PC-3 (cell line): ENCODE measurements around the gene CEBPG. TPM values are rescaled to one million over a fixed set of nuclear protein-coding genes. Genes with fewer than 3 reads are reported as not detected.

Source experiments
- ATAC-seq: fragments of 200-7000 bp; cut with Tn5 transposase; 2 replicates; pipeline ENCODE4 v1.9.1; 2020; ENCODE audit warnings: mild to moderate bottlenecking, moderate library complexity
- BruUV-seq: library from RNA; stranded (reverse); fragments of 400-500 nt; replicated peaks from 2 replicates; lab custom pipeline; 2021; lab: Mats Ljungman, UMichigan
- CTCF ChIA-PET: fragments of 300-600 bp; sonication (Branson Sonifier 250); formaldehyde crosslinking; loops from one replicate; lab custom pipeline; 2022; ENCODE audit warnings: antibody characterized with exemption; lab: Charles Lee
- POLR2A ChIA-PET: fragments of 300-600 bp; sonication (Branson Sonifier 250); formaldehyde crosslinking; loops from one replicate; lab custom pipeline; 2022; ENCODE audit warnings: antibody characterized with exemption; ENCODE audit not compliant: unreplicated experiment; lab: Charles Lee
- DNase-seq: peaks from one replicate; pipeline ENCODE4 v3.0.0-alpha.2; 2015
- H2AFZ ChIP-seq: fragments of 300-600 bp; sonication (generic); 2 replicates; pipeline ENCODE4 v1.6.0; 2016; ENCODE audit warnings: antibody characterized with exemption, low read length
- H3F3A ChIP-seq: fragments of 300-600 bp; sonication (generic); one replicate; pipeline ENCODE4 v1.6.0; 2017; ENCODE audit warnings: antibody characterized with exemption, low read length, control low read depth, mild to moderate bottlenecking; ENCODE audit not compliant: unreplicated experiment
- H3K27ac ChIP-seq: fragments of 300-600 bp; sonication (generic); 2 replicates; pipeline ENCODE4 v1.5.1; 2016; ENCODE audit warnings: mild to moderate bottlenecking, low read length
- H3K27me3 ChIP-seq: fragments of 300-600 bp; sonication (generic); 2 replicates; pipeline ENCODE4 v1.6.1; 2016; ENCODE audit warnings: low read length, mixed read lengths
- H3K36me3 ChIP-seq: fragments of 300-600 bp; sonication (generic); 2 replicates; pipeline ENCODE4 v1.6.1; 2016; ENCODE audit warnings: low read depth, mixed run types, low read length, mixed read lengths
- H3K4me1 ChIP-seq: fragments of 300-600 bp; sonication (generic); 2 replicates; pipeline ENCODE4 v1.5.1; 2016; ENCODE audit warnings: low read length; ENCODE audit not compliant: insufficient read depth
- H3K4me2 ChIP-seq: fragments of 300-600 bp; sonication (generic); 2 replicates; pipeline ENCODE4 v1.6.0; 2016; ENCODE audit warnings: low read length
- H3K4me3 ChIP-seq: fragments of 300-600 bp; sonication (generic); 2 replicates; pipeline ENCODE4 v1.5.1; 2016; ENCODE audit warnings: mild to moderate bottlenecking, low read length, mixed read lengths
- H3K79me2 ChIP-seq: fragments of 300-600 bp; sonication (generic); 2 replicates; pipeline ENCODE4 v1.6.1; 2017; ENCODE audit warnings: low read length, mixed read lengths
- H3K9ac ChIP-seq: fragments of 300-600 bp; sonication (generic); 2 replicates; pipeline ENCODE4 v1.6.0; 2016; ENCODE audit warnings: mild to moderate bottlenecking, low read length
- H3K9me2 ChIP-seq: fragments of 300-600 bp; sonication (generic); replicated peaks from 2 replicates; pipeline ENCODE4 v1.6.1; 2016; ENCODE audit warnings: mixed run types, low read length, mixed read lengths
- H3K9me3 ChIP-seq: fragments of 300-600 bp; sonication (generic); 2 replicates; pipeline ENCODE4 v1.6.1; 2016; ENCODE audit warnings: low read length, mixed read lengths
- H4K20me1 ChIP-seq: fragments of 300-600 bp; sonication (generic); 2 replicates; pipeline ENCODE4 v1.6.1; 2016; ENCODE audit warnings: low read length, mixed read lengths
- EZH2 ChIP-seq: fragments of 300-600 bp; sonication (generic); IDR thresholded peaks from one replicate; pipeline ENCODE4 v1.6.1; 2017; ENCODE audit warnings: antibody characterized with exemption, mild to moderate bottlenecking, low read length; ENCODE audit not compliant: unreplicated experiment
- EZH2phosphoT487 ChIP-seq: fragments of 300-600 bp; sonication (generic); IDR thresholded peaks from 2 replicates; pipeline ENCODE4 v1.6.1; 2018; ENCODE audit warnings: mild to moderate bottlenecking, antibody characterized with exemption, low read length, borderline replicate concordance
- intact Hi-C: fragments of 100-400 bp; cut with micrococcal nuclease; formaldehyde crosslinking; loops from 2 replicates; pipeline ENCODE4 v1.9.0; 2023
- total RNA-seq: library from RNA; depleted of rRNA; stranded (reverse); fragments of >200 nt; gene quantifications from 2 replicates; pipeline ENCODE4 v1.2.3, GENCODE V29; 2014
- TF ChIP-seq, protein P1 (sequence below): fragments of 300-600 bp; sonication (generic); conservative IDR thresholded peaks from 2 replicates; pipeline ENCODE4 v1.5.1; 2017; ENCODE audit warnings: antibody characterized with exemption, low read depth, mild to moderate bottlenecking, low read length

CEBPG gene
- total RNA-seq, 1 experiment from 2014 or later, result 24.6 TPM

DNA sequence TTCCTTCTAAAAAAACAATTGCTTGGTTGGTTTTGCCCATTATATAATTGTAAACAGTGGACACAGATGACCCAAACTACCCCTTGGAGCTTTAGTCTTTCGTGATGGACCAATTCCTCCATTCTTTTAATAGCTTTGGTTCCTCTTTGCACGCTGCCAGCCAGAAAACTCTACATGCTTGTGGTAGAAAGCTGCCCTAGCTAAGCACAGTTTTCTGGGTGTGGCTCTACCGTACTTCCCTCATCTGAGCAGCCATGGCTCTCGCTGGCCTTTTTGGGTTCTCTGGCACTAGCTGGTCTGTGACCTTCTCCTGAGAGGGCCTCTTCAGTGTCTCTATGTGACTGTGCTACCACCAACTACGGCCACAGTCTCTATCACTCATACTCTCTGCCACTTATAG is 41.3 kb upstream of the CEBPG start:
- ChIA-PET CTCF (no interaction called here), POLR2A (interaction anchor here (0.5 kb wide), 1 partner anchor 73 kb away, joined by 4 read pairs; no protein-coding TSS in a partner anchor)
- Histone ChIP-seq H2AFZ (no peak overlapping the region), H3K9ac (no peak overlapping the region), H3F3A (no peaks in the 10 kb centered on the region), H3K27me3 (no peaks in the 10 kb centered on the region), H3K36me3 (no peaks in the 10 kb centered on the region), H3K9me3 (no peaks in the 10 kb centered on the region), H3K4me1 (no peaks in the 10 kb centered on the region), H4K20me1 (no peaks in the 10 kb centered on the region), H3K4me2 (no peak overlapping the region), H3K79me2 (no peaks in the 10 kb centered on the region), H3K27ac (no peak overlapping the region), H3K9me2 (no peaks in the 10 kb centered on the region), H3K4me3 (no peak overlapping the region)
- no peak for TF ChIP-seq EZH2
- TF ChIP-seq EZH2phosphoT487, result no peak
- TF ChIP-seq, protein P1, sequence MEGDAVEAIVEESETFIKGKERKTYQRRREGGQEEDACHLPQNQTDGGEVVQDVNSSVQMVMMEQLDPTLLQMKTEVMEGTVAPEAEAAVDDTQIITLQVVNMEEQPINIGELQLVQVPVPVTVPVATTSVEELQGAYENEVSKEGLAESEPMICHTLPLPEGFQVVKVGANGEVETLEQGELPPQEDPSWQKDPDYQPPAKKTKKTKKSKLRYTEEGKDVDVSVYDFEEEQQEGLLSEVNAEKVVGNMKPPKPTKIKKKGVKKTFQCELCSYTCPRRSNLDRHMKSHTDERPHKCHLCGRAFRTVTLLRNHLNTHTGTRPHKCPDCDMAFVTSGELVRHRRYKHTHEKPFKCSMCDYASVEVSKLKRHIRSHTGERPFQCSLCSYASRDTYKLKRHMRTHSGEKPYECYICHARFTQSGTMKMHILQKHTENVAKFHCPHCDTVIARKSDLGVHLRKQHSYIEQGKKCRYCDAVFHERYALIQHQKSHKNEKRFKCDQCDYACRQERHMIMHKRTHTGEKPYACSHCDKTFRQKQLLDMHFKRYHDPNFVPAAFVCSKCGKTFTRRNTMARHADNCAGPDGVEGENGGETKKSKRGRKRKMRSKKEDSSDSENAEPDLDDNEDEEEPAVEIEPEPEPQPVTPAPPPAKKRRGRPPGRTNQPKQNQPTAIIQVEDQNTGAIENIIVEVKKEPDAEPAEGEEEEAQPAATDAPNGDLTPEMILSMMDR, result no peak
- no TSS peak for BruUV-seq
- ATAC-seq (no peak), DNase-seq (no peak)
- intact Hi-C loops, result no loop called here

DNA sequence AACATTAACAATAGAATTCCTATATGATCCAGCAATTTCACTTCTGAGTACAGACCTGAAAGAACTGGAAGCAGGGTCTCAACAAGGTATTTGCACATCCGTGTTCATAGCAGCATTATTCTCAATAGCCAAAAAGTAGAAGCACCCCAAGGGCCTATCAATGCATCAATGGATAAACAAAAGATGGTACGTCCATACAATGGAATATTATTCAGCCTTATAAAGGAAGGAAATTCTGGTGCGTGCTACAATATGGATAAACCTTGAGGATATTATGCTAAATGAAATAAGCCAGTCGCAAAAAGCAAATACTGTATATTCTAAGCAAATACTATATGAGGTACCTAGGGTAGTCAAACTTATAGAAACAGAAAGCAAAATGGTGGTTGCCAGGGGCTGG is 40.4 kb upstream of the CEBPG start:
- TF ChIP-seq, protein P1, result no peak
- TF ChIP-seq EZH2 (no peak), EZH2phosphoT487 (no peak)
- BruUV-seq, result no TSS peak
- H3K4me1 ChIP-seq, result no peaks in the 10 kb centered on the region
- no peak overlapping the region for H3K4me3 ChIP-seq
- intact Hi-C loops, result no loop called here
- ATAC-seq (no peak), DNase-seq (no peak)
- no peaks in the 10 kb centered on the region for H3K9me3 ChIP-seq
- no peaks in the 10 kb centered on the region for H3F3A ChIP-seq
- H4K20me1 ChIP-seq, result no peaks in the 10 kb centered on the region
- no peaks in the 10 kb centered on the region for H3K79me2 ChIP-seq
- no peak overlapping the region for H3K4me2 ChIP-seq
- ChIA-PET CTCF (no interaction called here), POLR2A (no interaction called here)
- H2AFZ ChIP-seq, result no peak overlapping the region
- no peaks in the 10 kb centered on the region for H3K36me3 ChIP-seq
- no peaks in the 10 kb centered on the region for H3K27me3 ChIP-seq
- no peaks in the 10 kb centered on the region for H3K9me2 ChIP-seq
- no peak overlapping the region for H3K9ac ChIP-seq
- no peak overlapping the region for H3K27ac ChIP-seq

DNA sequence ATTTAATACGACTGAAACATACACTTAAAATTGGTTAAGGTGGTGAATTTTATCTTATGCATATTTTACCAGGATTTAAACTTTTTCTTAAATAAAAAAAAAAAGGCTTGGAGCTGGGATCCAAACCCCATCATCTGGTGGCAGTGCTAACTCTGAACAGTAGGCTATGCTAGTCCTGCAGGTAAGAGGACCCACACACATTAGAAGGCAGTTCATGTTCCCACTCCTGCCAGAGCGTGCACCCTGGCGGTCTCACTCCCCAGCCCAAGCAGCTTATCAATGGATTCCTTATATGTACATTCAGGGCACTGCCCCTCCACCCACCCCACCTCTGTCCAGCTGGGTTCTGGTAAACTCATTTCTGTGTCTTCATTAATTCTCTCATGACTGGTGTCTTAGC is 39.9 kb upstream of the CEBPG start:
- intact Hi-C loops, result no loop called here
- H3K4me2 ChIP-seq, result no peak overlapping the region
- no peaks in the 10 kb centered on the region for H3K36me3 ChIP-seq
- ATAC-seq, result no peak
- no peaks in the 10 kb centered on the region for H3K27me3 ChIP-seq
- H3K79me2 ChIP-seq, result no peaks in the 10 kb centered on the region
- ChIA-PET POLR2A (no interaction called here), CTCF (no interaction called here)
- H3K9me2 ChIP-seq, result no peaks in the 10 kb centered on the region
- H3K9me3 ChIP-seq, result no peaks in the 10 kb centered on the region
- H3K4me1 ChIP-seq, result no peaks in the 10 kb centered on the region
- BruUV-seq, result no TSS peak
- H4K20me1 ChIP-seq, result no peaks in the 10 kb centered on the region
- TF ChIP-seq, protein P1, result peak; percentile 29; the same call in 1 of the 2 replicates
- no peak for TF ChIP-seq EZH2phosphoT487
- H3F3A ChIP-seq, result no peaks in the 10 kb centered on the region
- H3K27ac ChIP-seq, result no peak overlapping the region
- no peak overlapping the region for H3K4me3 ChIP-seq
- no peak overlapping the region for H2AFZ ChIP-seq
- peak; percentile 8 for DNase-seq
- no peak overlapping the region for H3K9ac ChIP-seq
